Measurements from ENCODE around the gene SPSB3.

DNA sequence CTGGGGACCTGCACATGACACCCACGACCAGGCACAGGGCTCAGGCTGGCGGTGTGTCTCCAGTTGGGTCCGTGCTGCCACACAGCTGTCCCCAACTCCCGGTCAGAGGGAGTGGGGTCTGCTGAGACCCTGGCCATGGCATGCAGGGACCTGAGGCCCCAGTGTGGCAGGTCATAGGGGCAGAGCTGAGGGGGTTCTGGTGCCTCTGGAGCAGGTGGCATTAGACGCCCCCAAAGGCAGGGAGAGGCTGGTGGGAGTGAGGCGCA, 4.6 kb upstream of the SPSB3 start:
- no peak for TF ChIP-seq EZH2phosphoT487 (IDR thresholded peaks at IDR 0.05; ENCODE audit: unreplicated experiment)
- TF ChIP-seq ETS1 (IDR thresholded peaks at IDR 0.05), result no peak
- TF ChIP-seq NANOG (IDR thresholded peaks at IDR 0.05; ENCODE audit: borderline replicate concordance), result no peak
- TF ChIP-seq, protein P1, sequence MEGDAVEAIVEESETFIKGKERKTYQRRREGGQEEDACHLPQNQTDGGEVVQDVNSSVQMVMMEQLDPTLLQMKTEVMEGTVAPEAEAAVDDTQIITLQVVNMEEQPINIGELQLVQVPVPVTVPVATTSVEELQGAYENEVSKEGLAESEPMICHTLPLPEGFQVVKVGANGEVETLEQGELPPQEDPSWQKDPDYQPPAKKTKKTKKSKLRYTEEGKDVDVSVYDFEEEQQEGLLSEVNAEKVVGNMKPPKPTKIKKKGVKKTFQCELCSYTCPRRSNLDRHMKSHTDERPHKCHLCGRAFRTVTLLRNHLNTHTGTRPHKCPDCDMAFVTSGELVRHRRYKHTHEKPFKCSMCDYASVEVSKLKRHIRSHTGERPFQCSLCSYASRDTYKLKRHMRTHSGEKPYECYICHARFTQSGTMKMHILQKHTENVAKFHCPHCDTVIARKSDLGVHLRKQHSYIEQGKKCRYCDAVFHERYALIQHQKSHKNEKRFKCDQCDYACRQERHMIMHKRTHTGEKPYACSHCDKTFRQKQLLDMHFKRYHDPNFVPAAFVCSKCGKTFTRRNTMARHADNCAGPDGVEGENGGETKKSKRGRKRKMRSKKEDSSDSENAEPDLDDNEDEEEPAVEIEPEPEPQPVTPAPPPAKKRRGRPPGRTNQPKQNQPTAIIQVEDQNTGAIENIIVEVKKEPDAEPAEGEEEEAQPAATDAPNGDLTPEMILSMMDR (conservative IDR thresholded peaks at IDR 0.05; ENCODE audit: low read depth in 2 of 2), result no peak
- no peak for TF ChIP-seq EZH2 (IDR thresholded peaks at IDR 0.05; ENCODE audit: low read depth, unreplicated experiment)
- no peak for TF ChIP-seq CREB1 (CRISPR knock-in tag; IDR thresholded peaks at IDR 0.05; ENCODE audit: low read depth)
- TF ChIP-seq, protein P2, sequence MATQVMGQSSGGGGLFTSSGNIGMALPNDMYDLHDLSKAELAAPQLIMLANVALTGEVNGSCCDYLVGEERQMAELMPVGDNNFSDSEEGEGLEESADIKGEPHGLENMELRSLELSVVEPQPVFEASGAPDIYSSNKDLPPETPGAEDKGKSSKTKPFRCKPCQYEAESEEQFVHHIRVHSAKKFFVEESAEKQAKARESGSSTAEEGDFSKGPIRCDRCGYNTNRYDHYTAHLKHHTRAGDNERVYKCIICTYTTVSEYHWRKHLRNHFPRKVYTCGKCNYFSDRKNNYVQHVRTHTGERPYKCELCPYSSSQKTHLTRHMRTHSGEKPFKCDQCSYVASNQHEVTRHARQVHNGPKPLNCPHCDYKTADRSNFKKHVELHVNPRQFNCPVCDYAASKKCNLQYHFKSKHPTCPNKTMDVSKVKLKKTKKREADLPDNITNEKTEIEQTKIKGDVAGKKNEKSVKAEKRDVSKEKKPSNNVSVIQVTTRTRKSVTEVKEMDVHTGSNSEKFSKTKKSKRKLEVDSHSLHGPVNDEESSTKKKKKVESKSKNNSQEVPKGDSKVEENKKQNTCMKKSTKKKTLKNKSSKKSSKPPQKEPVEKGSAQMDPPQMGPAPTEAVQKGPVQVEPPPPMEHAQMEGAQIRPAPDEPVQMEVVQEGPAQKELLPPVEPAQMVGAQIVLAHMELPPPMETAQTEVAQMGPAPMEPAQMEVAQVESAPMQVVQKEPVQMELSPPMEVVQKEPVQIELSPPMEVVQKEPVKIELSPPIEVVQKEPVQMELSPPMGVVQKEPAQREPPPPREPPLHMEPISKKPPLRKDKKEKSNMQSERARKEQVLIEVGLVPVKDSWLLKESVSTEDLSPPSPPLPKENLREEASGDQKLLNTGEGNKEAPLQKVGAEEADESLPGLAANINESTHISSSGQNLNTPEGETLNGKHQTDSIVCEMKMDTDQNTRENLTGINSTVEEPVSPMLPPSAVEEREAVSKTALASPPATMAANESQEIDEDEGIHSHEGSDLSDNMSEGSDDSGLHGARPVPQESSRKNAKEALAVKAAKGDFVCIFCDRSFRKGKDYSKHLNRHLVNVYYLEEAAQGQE (IDR thresholded peaks at IDR 0.05; ENCODE audit: unreplicated experiment), result no peak

Measured in GM23338 (cell line).